Erythroblast (primary cell): Measurements from ENCODE around the gene ECI1.

Source experiments
- DNase-seq, 2 experiments: peaks; one replicate each; lab custom pipeline; 2025; lab: John Stamatoyannopoulos, UW
- GATA1 ChIP-seq: IDR thresholded peaks from 2 replicates; pipeline ENCODE4 v1.6.1; 2011; ENCODE audit warnings: low read depth, mild to moderate bottlenecking, control low read depth, low read length, moderate library complexity
- POLR2A ChIP-seq: IDR thresholded peaks from 2 replicates; pipeline ENCODE4 v1.6.1; 2011; ENCODE audit warnings: mild to moderate bottlenecking, low read length

The ECI1 gene

DNA sequence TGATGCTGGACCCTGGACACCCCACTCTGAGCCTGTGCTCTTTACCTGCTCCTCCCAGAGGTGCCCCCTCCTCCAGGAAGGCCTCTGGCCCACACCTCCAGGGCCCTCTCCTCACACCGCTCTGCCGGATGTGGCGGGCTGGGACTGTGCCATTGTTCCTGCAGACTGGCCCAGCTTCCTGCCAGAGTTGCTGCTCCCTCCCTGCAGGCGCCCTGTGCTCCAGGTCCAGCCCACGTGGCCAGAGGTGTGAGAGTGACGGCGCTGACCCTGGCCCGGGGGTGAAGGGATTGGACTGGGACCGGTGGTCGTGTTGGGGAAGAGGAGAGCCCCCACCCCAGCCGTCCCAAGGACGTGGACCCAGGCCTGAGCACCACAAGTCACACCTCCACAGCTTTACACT, 22.3 kb downstream of the ECI1 start:
- no peak for DNase-seq
- no peak for TF ChIP-seq POLR2A
- no peak for TF ChIP-seq GATA1

GRCh38 chr16:2228161-2228824, 23.1 kb downstream of the ECI1 start:
- TF ChIP-seq POLR2A, result no peak
- no peak for TF ChIP-seq GATA1
- DNase-seq, result no peak

GRCh38 chr16:2226918-2227317, 24.5 kb downstream of the ECI1 start:
- no peak for DNase-seq
- TF ChIP-seq POLR2A (no peak), GATA1 (no peak)

DNA sequence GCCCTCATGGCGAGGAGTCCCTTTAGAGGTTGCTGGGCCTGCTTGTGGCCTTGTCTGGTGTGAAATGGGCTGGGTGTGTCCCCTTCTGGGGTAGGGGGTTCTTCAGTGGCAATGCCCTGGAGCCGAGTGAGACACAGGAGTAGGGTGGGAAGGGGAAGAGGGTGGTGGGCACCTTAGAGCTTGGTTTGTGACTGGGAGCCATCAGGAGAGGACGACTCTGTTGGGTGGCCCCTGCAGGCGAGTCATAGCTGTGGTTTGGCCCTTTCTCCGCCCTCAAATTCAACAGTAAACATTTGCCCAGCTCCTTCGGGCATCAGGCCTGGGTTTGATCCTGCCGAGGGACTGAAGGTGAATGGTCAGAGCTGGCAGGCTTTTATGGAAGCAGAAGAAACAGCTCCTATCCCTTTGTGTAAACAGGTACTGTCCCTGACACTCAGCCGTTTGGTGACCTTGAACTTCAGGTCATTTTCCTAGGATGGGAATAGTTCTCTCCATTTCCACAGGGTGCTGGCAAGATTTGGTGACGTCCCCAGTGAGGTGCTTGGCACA, 25.1 kb downstream of the ECI1 start:
- TF ChIP-seq GATA1 (no peak), POLR2A (no peak)
- no peak for DNase-seq

DNA sequence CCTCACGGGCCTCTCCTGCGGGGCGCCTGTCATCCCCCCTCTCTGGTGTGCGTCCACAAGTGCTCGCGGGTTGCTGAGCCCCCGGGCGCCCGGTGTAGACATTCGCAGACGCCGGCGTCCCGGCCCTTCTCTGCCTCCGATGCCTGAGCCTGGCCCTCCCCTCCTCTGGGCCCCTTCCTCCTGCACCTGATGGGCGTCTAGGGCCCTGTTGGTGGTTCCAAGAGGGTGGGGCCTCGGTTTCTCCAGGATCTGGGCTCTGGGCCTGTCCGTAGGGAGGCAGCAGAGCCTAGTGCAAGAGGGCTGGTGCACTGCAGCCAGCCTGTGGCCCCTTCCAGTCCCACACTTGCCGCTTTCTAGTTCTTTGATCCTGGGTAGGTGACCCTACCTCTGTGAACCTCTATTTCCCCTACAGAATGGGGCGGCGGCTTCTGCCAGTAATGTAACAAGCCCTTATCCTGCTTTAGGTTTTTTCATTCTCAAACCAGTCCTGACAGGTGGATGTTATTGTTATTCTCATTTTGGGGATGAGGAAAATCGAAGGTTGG, 27.4 kb downstream of the ECI1 start:
- peak; percentile 66 to 71 for DNase-seq

DNA sequence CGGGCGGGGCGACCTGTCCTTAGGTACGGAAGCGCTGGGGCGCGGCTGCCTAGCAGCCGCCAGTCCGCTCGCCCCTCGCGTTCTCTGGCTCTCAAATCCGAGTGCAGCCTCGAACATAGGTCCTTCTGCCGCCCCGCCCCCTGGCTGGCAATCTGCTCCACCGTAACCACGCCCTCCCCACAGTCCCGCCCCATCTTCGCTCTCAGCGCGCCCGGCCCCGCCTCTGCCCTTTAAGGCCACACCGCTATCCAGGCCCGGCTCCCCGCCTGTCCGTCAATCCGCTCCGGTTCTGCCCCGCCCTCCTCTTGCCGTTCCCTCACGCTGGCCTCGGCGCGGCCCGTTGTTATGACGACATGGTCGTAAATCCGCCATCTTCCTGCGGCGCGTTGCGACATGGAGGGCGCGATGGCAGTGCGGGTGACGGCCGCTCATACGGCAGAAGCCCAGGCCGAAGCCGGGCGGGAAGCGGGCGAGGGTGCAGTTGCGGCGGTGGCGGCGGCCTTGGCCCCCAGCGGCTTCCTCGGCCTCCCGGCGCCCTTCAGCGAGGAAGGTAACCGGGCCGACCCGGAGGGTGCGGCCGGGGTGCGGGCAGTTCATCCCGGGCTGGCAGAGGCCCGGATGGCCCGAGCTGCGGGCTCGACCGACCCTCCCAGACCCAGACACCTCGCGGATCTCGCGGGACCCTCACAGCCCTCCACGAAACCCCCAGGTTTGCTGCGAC, 28.0 kb downstream of the ECI1 start, which contains the start of gene E4F1:
Gene E4F1 (plus strand): TSS at position 371 of the 721 bp plus-strand sequence. CDS start 23 bp downstream, at position 394.
- DNase-seq, result peak; percentile 100
- peak; percentile 95 for TF ChIP-seq POLR2A
- TF ChIP-seq GATA1, result no peak

More for the DNA sequence above, 27.4 kb downstream of the ECI1 start:
- TF ChIP-seq GATA1 (no peak), POLR2A (no peak)

DNA sequence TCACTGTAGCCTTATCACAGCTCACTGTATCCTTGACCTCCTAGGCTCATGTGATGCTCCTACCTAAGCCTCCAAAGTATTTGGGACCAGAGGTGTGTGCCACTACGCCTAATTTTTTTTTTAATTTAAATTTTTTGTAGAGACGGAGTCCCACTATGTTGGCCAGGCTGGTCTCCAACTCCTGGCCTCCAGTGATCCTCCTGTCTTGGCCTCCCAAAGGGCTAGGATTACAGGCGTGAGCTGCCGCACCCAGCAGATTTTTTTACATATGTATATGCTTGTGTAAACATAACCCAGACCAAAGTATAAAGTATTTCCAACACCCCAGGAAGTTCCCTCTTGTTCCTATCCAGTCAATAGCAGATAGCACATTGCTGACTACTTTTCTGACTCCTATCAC, 35.1 kb downstream of the ECI1 start:
- no peak for TF ChIP-seq GATA1
- no peak for TF ChIP-seq POLR2A
- DNase-seq, result no peak

GRCh38 chr16:2214719-2214968, 36.7 kb downstream of the ECI1 start, which contains the start of gene PGP:
Gene PGP (minus strand): TSS chr16:2214840. CDS start chr16:2214777, 63 bp downstream.
- DNase-seq, result no peak

GRCh38 chr16:2213817-2214718, 37.3 kb downstream of the ECI1 start:
- DNase-seq, result peak; percentile 68 to 72
- TF ChIP-seq GATA1 (no peak), POLR2A (no peak)

More at GRCh38 chr16:2214719-2214968, 36.7 kb downstream of the ECI1 start, which contains the start of gene PGP:
- TF ChIP-seq POLR2A, result no peak
- TF ChIP-seq GATA1, result no peak

GRCh38 chr16:2212362-2213324, 38.7 kb downstream of the ECI1 start:
- DNase-seq, result no peak
- TF ChIP-seq POLR2A (peak; percentile 37), GATA1 (no peak)

GRCh38 chr16:2211923-2212347, 39.5 kb downstream of the ECI1 start:
- TF ChIP-seq POLR2A (peak; percentile 11), GATA1 (no peak)
- no peak for DNase-seq
